T-cell (primary cell): ENCODE results near the gene SLC26A5. TPM values are rescaled to one million over a fixed set of nuclear protein-coding genes. Genes with fewer than 3 reads are reported as not detected.

Experiments
- ATAC-seq, 4 experiments: fragments of 200-7000 bp in 3 of 4; fragments of 150-1000 bp in 1 of 4; cut with Tn5 transposase; replicated peaks in 1 of 4; 1 replicate in 3 of 4; 2 replicates in 1 of 4; pipeline ENCODE4 v1.10.0; 2021; ENCODE audit warnings: moderate library complexity in 3 of 4, mild to moderate bottlenecking in 2 of 4, moderate number of reproducible peaks in 1 of 4
- CTCF ChIA-PET, 2 donors: fragments of 300-600 bp; sonication (Branson Sonifier 250); formaldehyde crosslinking; loops; one replicate each; lab custom pipeline; 2022; ENCODE audit warnings: antibody characterized with exemption in 2 of 2; lab: Charles Lee
- POLR2A ChIA-PET, 2 donors: fragments of 300-600 bp; sonication (Branson Sonifier 250); formaldehyde crosslinking; loops; one replicate each; lab custom pipeline; 2022; ENCODE audit warnings: antibody characterized with exemption in 2 of 2; lab: Charles Lee
- DNase-seq, 35 experiments: peaks; one replicate each; pipeline versions ENCODE4 v3.0.0 to v3.0.0-alpha.2; 2013 to 2023
- H3K27ac ChIP-seq: one replicate; pipeline ENCODE4 v1.5.1; 2013; ENCODE audit warnings: low read length
- H3K27me3 ChIP-seq, 2 experiments: replicated peaks in 1 of 2; 1 replicate in 1 of 2; 2 replicates in 1 of 2; pipeline versions ENCODE4 v1.6.1 to v1.7.0; 2013; ENCODE audit warnings: low read length in 1 of 2, mixed read lengths in 1 of 2; ENCODE audit not compliant: control insufficient read depth in 2 of 2, insufficient read depth in 2 of 2; ENCODE audit errors: extremely low read depth in 1 of 2
- H3K36me3 ChIP-seq, 2 donors: 1 replicate in 1 of 2; 2 replicates in 1 of 2; pipeline versions ENCODE4 v1.6.1 to v1.7.0; 2013; ENCODE audit warnings: low read length in 1 of 2; ENCODE audit not compliant: control insufficient read depth in 2 of 2, insufficient read depth in 1 of 2; ENCODE audit errors: extremely low read depth in 1 of 2
- H3K4me1 ChIP-seq, 2 experiments: 1 replicate in 1 of 2; 2 replicates in 1 of 2; pipeline versions ENCODE4 v1.6.1 to v1.7.0; 2013; ENCODE audit warnings: low read length in 2 of 2, mixed read lengths in 1 of 2; ENCODE audit not compliant: insufficient read depth in 2 of 2, control insufficient read depth in 1 of 2; ENCODE audit errors: extremely low read depth in 1 of 2
- H3K4me3 ChIP-seq, 2 donors: 1 replicate in 1 of 2; 2 replicates in 1 of 2; pipeline versions ENCODE4 v1.5.1 to v1.7.0; 2013; ENCODE audit warnings: mild to moderate bottlenecking in 2 of 2, low read length in 1 of 2, moderate library complexity in 1 of 2; ENCODE audit not compliant: control insufficient read depth in 1 of 2; ENCODE audit errors: extremely low read depth in 1 of 2
- H3K9me3 ChIP-seq: 2 replicates; pipeline ENCODE4 v1.7.0; 2013
- H3K27ac Mint-ChIP-seq, 2 donors: one replicate each; pipeline ENCODE4 v1.8.0; 2020 to 2021; ENCODE audit warnings: mild to moderate bottlenecking in 2 of 2, mixed read lengths in 2 of 2
- H3K27me3 Mint-ChIP-seq, 2 donors: one replicate each; pipeline ENCODE4 v1.8.0; 2021 to 2022; ENCODE audit warnings: mixed read lengths in 2 of 2
- H3K36me3 Mint-ChIP-seq: one replicate; pipeline ENCODE4 v1.8.0; 2021; ENCODE audit warnings: mixed read lengths
- H3K4me1 Mint-ChIP-seq, 3 donors: one replicate each; pipeline ENCODE4 v1.8.0; 2020 to 2022; ENCODE audit warnings: mixed read lengths in 3 of 3, mild to moderate bottlenecking in 1 of 3
- H3K4me3 Mint-ChIP-seq, 3 donors: one replicate each; pipeline ENCODE4 v1.8.0; 2020 to 2022; ENCODE audit warnings: mild to moderate bottlenecking in 3 of 3, mixed read lengths in 3 of 3, moderate library complexity in 3 of 3
- H3K9me3 Mint-ChIP-seq, 3 donors: one replicate each; pipeline ENCODE4 v1.8.0; 2020 to 2022; ENCODE audit warnings: mixed read lengths in 3 of 3
- WGBS: methylation state at CpG from one replicate; pipeline ENCODE4 v1.1.5; 2013; ENCODE audit warnings: missing lambda C conversion rate; ENCODE audit not compliant: insufficient coverage; 5-methylcytosine and 5-hydroxymethylcytosine counted together
- total RNA-seq, 35 experiments: library from RNA in 6 of 35; stranded (reverse) in 6 of 35; fragments of 120-200 nt in 1 of 35; gene quantifications; one replicate each; pipeline versions ENCODE4 v1.2.1 to v1.2.4 and lab custom pipeline; 2013 to 2026

The SLC26A5 gene
- total RNA-seq, 5 donors from 2014 or later (not counting 1 experiment from before 2014, with no cell fraction given), result 0.22 to 0.23 TPM; not detected in 3

GRCh38 chr7:103344453-103345149, 101.4 kb downstream of the SLC26A5 start, which contains the start of gene DNAJC2:
TSS of gene DNAJC2 (minus strand) at chr7:103344767. CDS start at chr7:103344622, 145 bp downstream.
- ATAC-seq (peak; percentile 92 to 93 (median 93)), DNase-seq (peak; percentile 69 to 93 (median 82))
- H3K36me3 Mint-ChIP-seq, result peaks cover 23% of the 10 kb centered on the region
- WGBS, result 0% methylated on average over 22 of the region's 43 CpGs
- POLR2A ChIA-PET, result interaction anchor here in 1 of 2 donors (0.6 kb wide), 1 partner anchor 34 kb away, joined by 8 read pairs; no protein-coding TSS in a partner anchor
- H3K4me3 ChIP-seq, result peak within 1 kb of the TSS; percentile 70 to 94
- H3K9me3 Mint-ChIP-seq, result no peaks in the 10 kb centered on the region
- no peaks in the 10 kb centered on the region for H3K27me3 Mint-ChIP-seq
- peak within 1 kb of the TSS; percentile 98 to 99 (median 99) for H3K4me3 Mint-ChIP-seq
- no peaks in the 10 kb centered on the region for H3K27me3 ChIP-seq
- H3K27ac Mint-ChIP-seq, result peak within 1 kb of the TSS; percentile 94 to 98
- peaks cover 19 to 24% of the 10 kb centered on the region in 2 experiments for H3K4me1 ChIP-seq
- CTCF ChIA-PET, result no interaction called here
- peaks cover 67 to 75% (median 69%) of the 10 kb centered on the region in 3 donors for H3K4me1 Mint-ChIP-seq
- H3K36me3 ChIP-seq, result peaks cover 2 to 21% of the 10 kb centered on the region in 2 donors
- H3K9me3 ChIP-seq, result no peaks in the 10 kb centered on the region
- peak within 1 kb of the TSS; percentile 77 for H3K27ac ChIP-seq

DNA sequence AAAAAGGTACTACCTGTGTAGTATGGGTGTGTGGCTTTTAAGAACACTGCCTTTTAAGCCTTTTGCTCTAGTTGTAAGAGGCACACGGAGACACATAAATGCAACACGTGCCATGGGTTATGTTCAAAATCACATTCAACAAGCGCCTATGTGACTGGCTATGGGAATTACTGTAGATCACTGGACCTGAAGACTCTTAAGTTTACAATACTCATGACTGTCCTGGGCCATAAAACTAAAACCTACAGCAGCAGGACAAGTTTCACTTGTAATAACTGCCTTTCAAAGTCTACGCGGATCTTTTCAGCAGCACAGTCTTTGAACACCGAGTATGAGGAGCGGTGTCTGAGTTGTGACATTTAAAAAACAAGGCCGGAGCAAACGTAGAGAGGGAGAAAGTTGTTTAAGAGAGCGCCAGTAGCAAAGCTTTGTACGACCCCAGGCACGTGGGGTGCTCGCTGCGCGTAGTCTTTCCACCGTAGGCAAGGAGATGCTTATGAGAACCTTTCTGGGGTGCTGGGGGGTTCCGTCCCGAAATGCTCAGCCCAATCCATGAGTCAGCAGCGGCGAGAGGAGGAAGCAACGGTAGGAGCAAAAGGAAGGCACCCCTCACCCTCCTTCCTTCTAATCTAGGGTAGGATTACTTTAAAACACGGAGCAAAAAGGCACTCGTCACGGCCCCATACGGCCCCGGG, 102.1 kb downstream of the SLC26A5 start:
- peaks cover 68 to 73% (median 69%) of the 10 kb centered on the region in 3 donors for H3K4me1 Mint-ChIP-seq
- Histone ChIP-seq H3K9me3 (no peaks in the 10 kb centered on the region), H3K36me3 (peaks cover 5 to 28% of the 10 kb centered on the region in 2 donors), H3K4me3 (peak overlapping the region; percentile 70 to 94), H3K4me1 (peaks cover 15 to 20% of the 10 kb centered on the region in 2 experiments), H3K27me3 (no peaks in the 10 kb centered on the region), H3K27ac (peak overlapping the region; percentile 77)
- H3K27me3 Mint-ChIP-seq, result no peaks in the 10 kb centered on the region
- no peaks in the 10 kb centered on the region for H3K9me3 Mint-ChIP-seq
- WGBS, result under 1% methylated on average over 17 of the region's 26 CpGs
- ATAC-seq (peak; percentile 23 to 36 (median 32)), DNase-seq (peak in 27 of 35 experiments; percentile 1 to 50 (median 13))
- H3K4me3 Mint-ChIP-seq, result peak overlapping the region; percentile 98 to 99 (median 99)
- H3K27ac Mint-ChIP-seq, result peak overlapping the region; percentile 94 to 98
- H3K36me3 Mint-ChIP-seq, result peaks cover 30% of the 10 kb centered on the region
- CTCF ChIA-PET, result no interaction called here
- POLR2A ChIA-PET, result interaction anchor here in 1 of 2 donors (1.5 kb wide), 1 partner anchor 14 kb away, joined by 4 read pairs; no protein-coding TSS in a partner anchor

DNA sequence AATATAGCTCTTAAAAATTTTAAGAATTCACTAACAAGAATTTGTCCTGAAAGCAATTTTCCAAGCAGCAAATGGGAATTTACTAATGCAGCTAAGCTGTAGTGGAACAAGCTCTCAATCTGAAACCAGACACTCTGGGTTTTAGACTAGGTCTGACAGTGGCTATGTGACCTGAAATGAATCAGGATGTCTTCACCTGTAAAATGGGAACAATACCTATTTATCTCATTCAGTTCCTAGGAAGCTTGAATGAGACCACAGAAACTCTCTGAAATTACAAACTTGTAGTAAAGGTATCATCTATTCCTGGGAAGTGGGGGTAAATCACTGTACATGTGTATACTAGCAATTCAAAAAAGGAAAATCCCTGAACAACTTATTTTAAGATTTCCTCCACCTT, 102.7 kb downstream of the SLC26A5 start:
- H3K27ac Mint-ChIP-seq, result no peak overlapping the region
- peaks cover 63 to 68% (median 64%) of the 10 kb centered on the region in 3 donors for H3K4me1 Mint-ChIP-seq
- H3K27me3 Mint-ChIP-seq, result no peaks in the 10 kb centered on the region
- no peaks in the 10 kb centered on the region for H3K9me3 ChIP-seq
- H3K36me3 ChIP-seq, result peaks cover 5 to 30% of the 10 kb centered on the region in 2 donors
- H3K9me3 Mint-ChIP-seq, result no peaks in the 10 kb centered on the region
- H3K4me3 ChIP-seq, result peak overlapping the region; percentile 70 to 94
- CTCF ChIA-PET, result interaction anchor here in 1 of 2 donors (0.7 kb wide), 1 partner anchor 9 kb away, joined by 3 read pairs; no protein-coding TSS in a partner anchor
- H3K27ac ChIP-seq, result peak overlapping the region; percentile 77
- no peaks in the 10 kb centered on the region for H3K27me3 ChIP-seq
- H3K4me3 Mint-ChIP-seq, result peak overlapping the region; percentile 98 to 99 (median 99)
- H3K36me3 Mint-ChIP-seq, result peaks cover 30% of the 10 kb centered on the region
- peaks cover 9 to 17% of the 10 kb centered on the region in 2 experiments for H3K4me1 ChIP-seq
- POLR2A ChIA-PET, result interaction anchor here (0.6 to 1.5 kb wide), 5 partner anchors 13 to 1904 kb away, joined by 3 to 6 read pairs (median 3); no protein-coding TSS in a partner anchor
- no peak for ATAC-seq
- no peak for DNase-seq

GRCh38 chr7:103341466-103341865, 104.5 kb downstream of the SLC26A5 start:
- peaks cover 46% of the 10 kb centered on the region for H3K36me3 Mint-ChIP-seq
- Histone ChIP-seq H3K4me3 (no peak overlapping the region), H3K4me1 (peaks cover 5 to 17% of the 10 kb centered on the region in 2 experiments), H3K9me3 (no peaks in the 10 kb centered on the region), H3K27me3 (no peaks in the 10 kb centered on the region), H3K27ac (no peak overlapping the region), H3K36me3 (peaks cover 5 to 47% of the 10 kb centered on the region in 2 donors)
- POLR2A ChIA-PET, result no interaction called here
- CTCF ChIA-PET, result no interaction called here
- H3K27me3 Mint-ChIP-seq, result no peaks in the 10 kb centered on the region
- H3K4me3 Mint-ChIP-seq, result no peak overlapping the region
- peak overlapping the region in 1 of 2 donors; percentile 23 for H3K27ac Mint-ChIP-seq
- no peak for ATAC-seq
- H3K4me1 Mint-ChIP-seq, result peaks cover 53 to 57% (median 55%) of the 10 kb centered on the region in 3 donors
- H3K9me3 Mint-ChIP-seq, result no peaks in the 10 kb centered on the region
- no CpG with 5 or more reads among the region's 2 CpGs for WGBS
- no peak for DNase-seq

- no peak overlapping the region for H3K27ac ChIP-seq
- no peaks in the 10 kb centered on the region for H3K9me3 ChIP-seq
- WGBS, result no CpG with 5 or more reads among the region's 2 CpGs
- H3K36me3 ChIP-seq, result peaks cover 13 to 64% of the 10 kb centered on the region in 2 donors
- Mint-ChIP-seq H3K9me3 (no peaks in the 10 kb centered on the region), H3K27ac (no peak overlapping the region), H3K27me3 (no peaks in the 10 kb centered on the region), H3K4me1 (peaks cover 37 to 44% (median 38%) of the 10 kb centered on the region in 3 donors), H3K36me3 (peaks cover 46% of the 10 kb centered on the region), H3K4me3 (no peak overlapping the region)
- H3K4me3 ChIP-seq, result no peak overlapping the region
- H3K4me1 ChIP-seq, result peaks cover 5 to 13% of the 10 kb centered on the region in 2 experiments
- DNase-seq (no peak), ATAC-seq (no peak)
- ChIA-PET POLR2A (no interaction called here), CTCF (no interaction called here)
- H3K27me3 ChIP-seq, result no peaks in the 10 kb centered on the region
Observed at GRCh38 chr7:103338864-103339263, 107.1 kb downstream of the SLC26A5 start.

DNA sequence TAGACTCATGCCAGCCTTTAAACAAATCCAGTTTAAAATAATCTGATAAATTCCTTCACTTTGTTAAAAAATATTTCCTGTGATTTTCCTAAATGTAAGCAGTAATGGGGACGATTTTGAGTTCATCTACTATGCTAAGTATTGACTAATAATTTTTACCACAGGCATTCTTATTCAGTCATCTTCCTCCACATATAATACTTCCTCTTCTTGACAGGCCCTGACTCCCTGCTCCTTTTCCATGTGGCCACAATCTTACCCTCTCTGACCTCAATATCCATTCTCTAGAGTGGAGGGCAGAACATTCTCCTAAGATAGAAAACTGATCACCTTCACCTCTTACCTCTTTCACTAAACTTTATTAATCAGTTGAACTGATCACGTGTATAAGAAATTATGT, 109.2 kb downstream of the SLC26A5 start:
- Histone ChIP-seq H3K4me3 (no peak overlapping the region), H3K27ac (no peak overlapping the region), H3K36me3 (peaks cover 13 to 68% of the 10 kb centered on the region in 2 donors), H3K4me1 (no peaks in the 10 kb centered on the region), H3K27me3 (no peaks in the 10 kb centered on the region), H3K9me3 (no peaks in the 10 kb centered on the region)
- ChIA-PET CTCF (no interaction called here), POLR2A (no interaction called here)
- Mint-ChIP-seq H3K36me3 (peaks cover 48% of the 10 kb centered on the region), H3K4me3 (no peak overlapping the region), H3K27ac (no peak overlapping the region), H3K27me3 (no peaks in the 10 kb centered on the region), H3K9me3 (no peaks in the 10 kb centered on the region), H3K4me1 (peaks cover 25 to 33% (median 26%) of the 10 kb centered on the region in 3 donors)
- DNase-seq (no peak), ATAC-seq (no peak)
- WGBS, result no CpG with 5 or more reads among the region's 2 CpGs
